Sigmoid colon (tissue), 7 donors: Measurements from ENCODE around the gene CD300LG. TPM values are rescaled to one million over a fixed set of nuclear protein-coding genes. Genes with fewer than 3 reads are reported as not detected.
A peak's percentile ranks its signal among the peaks of the same experiment; 100 is the strongest.

Experiments
- DNase-seq: peaks from one replicate; pipeline ENCODE4 v3.0.0-alpha.2; 2019
- H3K27ac ChIP-seq, 4 donors: fragments of 200-600 bp; sonication (generic); one replicate each; pipeline ENCODE4 v1.5.1; 2016 to 2019; ENCODE audit warnings: mild to moderate bottlenecking in 1 of 4
- H3K27me3 ChIP-seq, 3 donors: fragments of 200-600 bp; sonication (generic); one replicate each; pipeline ENCODE4 v1.5.1; 2019; ENCODE audit warnings: mild to moderate bottlenecking in 1 of 3
- H3K36me3 ChIP-seq, 4 donors: fragments of 200-600 bp; sonication (generic); one replicate each; pipeline ENCODE4 v1.5.1; 2016 to 2019
- H3K4me1 ChIP-seq, 4 donors: fragments of 200-600 bp; sonication (generic); one replicate each; pipeline ENCODE4 v1.5.1; 2017 to 2019
- H3K4me3 ChIP-seq, 4 donors: fragments of 200-600 bp; sonication (generic); one replicate each; pipeline ENCODE4 v1.5.1; 2017 to 2019; ENCODE audit warnings: mild to moderate bottlenecking in 2 of 4, moderate library complexity in 1 of 4
- H3K9me3 ChIP-seq, 4 donors: fragments of 200-600 bp in 3 of 4; sonication (generic) in 3 of 4; one replicate each; pipeline versions ENCODE4 v1.5.1 to v1.6.1; 2013 to 2019
- EP300 ChIP-seq, 4 donors: sonication (generic); formaldehyde crosslinking; IDR thresholded peaks; one replicate each; pipeline ENCODE4 v1.6.1; 2017; ENCODE audit warnings: antibody characterized with exemption in 4 of 4
- POLR2A ChIP-seq, 2 donors: fragments of 450-650 bp; IDR thresholded peaks; one replicate each; pipeline ENCODE4 v1.6.1; 2016; ENCODE audit warnings: antibody characterized with exemption in 2 of 2, mild to moderate bottlenecking in 2 of 2, moderate library complexity in 2 of 2
- POLR2AphosphoS5 ChIP-seq, 4 donors: sonication (generic); formaldehyde crosslinking; IDR thresholded peaks; one replicate each; pipeline ENCODE4 v1.6.1; 2017; ENCODE audit warnings: antibody characterized with exemption in 4 of 4
- WGBS, 2 donors: extraction: QIAGEN DNeasy Blood & Tissue Kit; methylation state at CpG; one replicate each; pipeline ENCODE4 v1.1.7; 2013; 5-methylcytosine and 5-hydroxymethylcytosine counted together
- intact Hi-C: fragments of 100-400 bp; cut with DNase I; formaldehyde crosslinking; loops from one replicate; pipeline ENCODE4 v1.15.1; 2023
- polyA plus RNA-seq, 3 donors: library from polyadenylated mRNA; stranded (reverse); fragments of 200-250 nt; gene quantifications; one replicate each; pipeline ENCODE4 v1.2.3, GENCODE V29; 2013
- total RNA-seq, 4 donors: library from RNA; depleted of rRNA; stranded (reverse); fragments of >200 nt; gene quantifications; one replicate each; pipeline ENCODE4 v1.1.0, GENCODE V29; 2016
- TF ChIP-seq, protein P1 (sequence below), 4 experiments: fragments of 450-650 bp in 3 of 4; fragments of 200-600 bp in 1 of 4; IDR thresholded peaks; one replicate each; pipeline ENCODE4 v1.5.1; 2016 to 2019; ENCODE audit warnings: antibody characterized with exemption in 4 of 4, mild to moderate bottlenecking in 3 of 4, moderate library complexity in 2 of 4
- donor health status: healthy with polysubstance abuse.
- donor health status: Bipolar disorder and iron deficiency.
- donor health status: healthy.

The CD300LG gene
- total and polyA plus RNA-seq, 7 donors = 0.60 to 5.3 (median 1.7) TPM; not detected in 1

DNA sequence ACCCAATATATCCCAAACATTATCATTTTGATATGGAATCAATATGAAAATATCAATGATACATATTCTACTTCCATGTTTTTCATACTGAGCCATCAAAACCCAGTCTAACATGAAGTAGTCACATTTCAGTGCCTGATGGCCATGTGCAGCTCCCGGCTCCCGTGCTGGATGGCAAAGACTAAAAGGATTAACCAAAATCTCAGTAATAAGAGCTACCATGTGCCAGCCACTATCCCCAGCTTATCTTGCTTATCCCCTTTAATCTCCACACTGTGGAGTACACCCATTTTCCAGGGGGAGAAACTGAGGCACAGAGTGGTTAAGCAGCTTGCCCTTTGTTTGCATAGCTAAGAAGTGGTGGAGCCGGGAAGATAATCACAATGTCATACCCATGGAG, 9.2 kb downstream of the CD300LG start:
- peaks cover 0 to 7% (median 0%) of the 10 kb centered on the region in 4 donors for H3K4me1 ChIP-seq
- intact Hi-C loops = no loop called here
- DNase-seq = no peak

DNA sequence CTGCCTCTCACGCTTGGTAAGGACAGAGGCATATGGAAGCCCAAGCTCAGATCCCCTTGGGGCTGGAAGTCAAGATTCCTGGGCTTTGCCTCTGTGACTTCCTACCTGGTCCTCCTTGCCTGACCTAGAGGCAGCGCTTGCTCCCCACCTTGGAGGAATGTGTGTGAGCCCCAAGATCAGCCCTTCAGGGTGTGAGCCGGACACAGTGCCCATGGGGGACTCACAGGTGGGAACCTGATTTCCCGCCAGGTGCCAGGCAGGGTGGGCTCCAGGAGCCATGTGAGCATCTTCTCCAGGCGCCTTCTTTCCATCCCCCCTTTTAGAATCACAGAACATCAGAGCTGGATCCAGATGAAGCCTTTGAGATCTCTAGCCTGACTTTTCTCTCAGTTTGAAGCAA, 10.2 kb downstream of the CD300LG start:
- 92% methylated on average over 5 of the region's 5 CpGs for WGBS, 2 donors
- Histone ChIP-seq H3K4me1 (peaks cover 0 to 12% (median 0%) of the 10 kb centered on the region in 4 donors), H3K9me3 (no peaks in the 10 kb centered on the region), H3K4me3 (no peak overlapping the region), H3K27me3 (peaks cover 0 to 25% (median 0%) of the 10 kb centered on the region in 3 donors), H3K36me3 (no peaks in the 10 kb centered on the region), H3K27ac (no peak overlapping the region)
- TF ChIP-seq POLR2AphosphoS5 (IDR thresholded peaks at IDR 0.05) (no peak), EP300 (IDR thresholded peaks at IDR 0.05) (no peak), POLR2A (IDR thresholded peaks at IDR 0.05) (no peak)
- TF ChIP-seq, protein P1, sequence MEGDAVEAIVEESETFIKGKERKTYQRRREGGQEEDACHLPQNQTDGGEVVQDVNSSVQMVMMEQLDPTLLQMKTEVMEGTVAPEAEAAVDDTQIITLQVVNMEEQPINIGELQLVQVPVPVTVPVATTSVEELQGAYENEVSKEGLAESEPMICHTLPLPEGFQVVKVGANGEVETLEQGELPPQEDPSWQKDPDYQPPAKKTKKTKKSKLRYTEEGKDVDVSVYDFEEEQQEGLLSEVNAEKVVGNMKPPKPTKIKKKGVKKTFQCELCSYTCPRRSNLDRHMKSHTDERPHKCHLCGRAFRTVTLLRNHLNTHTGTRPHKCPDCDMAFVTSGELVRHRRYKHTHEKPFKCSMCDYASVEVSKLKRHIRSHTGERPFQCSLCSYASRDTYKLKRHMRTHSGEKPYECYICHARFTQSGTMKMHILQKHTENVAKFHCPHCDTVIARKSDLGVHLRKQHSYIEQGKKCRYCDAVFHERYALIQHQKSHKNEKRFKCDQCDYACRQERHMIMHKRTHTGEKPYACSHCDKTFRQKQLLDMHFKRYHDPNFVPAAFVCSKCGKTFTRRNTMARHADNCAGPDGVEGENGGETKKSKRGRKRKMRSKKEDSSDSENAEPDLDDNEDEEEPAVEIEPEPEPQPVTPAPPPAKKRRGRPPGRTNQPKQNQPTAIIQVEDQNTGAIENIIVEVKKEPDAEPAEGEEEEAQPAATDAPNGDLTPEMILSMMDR (IDR thresholded peaks at IDR 0.05) = no peak
- intact Hi-C loops = no loop called here
- no peak for DNase-seq

More for the DNA sequence above, 9.2 kb downstream of the CD300LG start:
- Histone ChIP-seq H3K27me3 (peaks cover 0 to 25% (median 0%) of the 10 kb centered on the region in 3 donors), H3K36me3 (no peaks in the 10 kb centered on the region), H3K27ac (no peak overlapping the region), H3K4me3 (no peak overlapping the region), H3K9me3 (no peaks in the 10 kb centered on the region)
- WGBS, 2 donors = 90 to 91% methylated on average over 3 of the region's 3 CpGs
- TF ChIP-seq, protein P1 (IDR thresholded peaks at IDR 0.05) = no peak
- no peak for TF ChIP-seq POLR2AphosphoS5 (IDR thresholded peaks at IDR 0.05)
- TF ChIP-seq POLR2A (IDR thresholded peaks at IDR 0.05) = no peak
- TF ChIP-seq EP300 (IDR thresholded peaks at IDR 0.05) = no peak

DNA sequence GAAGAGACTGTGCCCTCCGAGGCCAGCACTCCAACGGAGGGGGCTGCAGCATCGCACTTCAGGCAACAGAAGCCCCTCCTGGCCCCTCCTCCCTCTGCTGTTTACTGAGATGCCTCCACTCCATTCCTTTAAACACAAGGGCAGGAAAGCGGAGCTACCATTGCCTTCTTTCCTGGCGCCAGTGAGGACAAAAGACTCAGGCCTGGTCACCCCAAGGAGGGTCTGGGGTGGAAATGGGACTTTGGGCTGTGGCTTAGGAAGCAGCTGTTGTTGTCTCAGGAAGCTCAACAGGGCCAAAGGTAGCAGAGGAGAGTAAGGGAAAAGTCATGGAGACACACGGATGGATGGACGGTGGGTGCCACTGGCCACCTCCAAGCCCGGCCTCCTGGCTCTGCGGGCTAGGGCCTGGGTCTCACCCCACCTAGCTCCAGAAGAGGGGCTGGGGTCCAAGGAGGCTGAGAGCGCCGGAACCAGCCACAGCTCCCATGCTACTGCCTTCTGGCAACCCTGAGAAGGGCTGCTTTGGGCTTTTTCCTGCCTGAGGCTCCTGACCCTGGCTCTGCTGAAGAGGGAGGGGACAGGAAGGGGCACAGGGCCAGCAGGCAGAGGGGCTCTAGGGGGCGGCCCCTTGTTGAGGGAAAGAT, 11.1 kb downstream of the CD300LG start:
- Histone ChIP-seq H3K27ac (no peak overlapping the region), H3K4me1 (peaks cover 0 to 12% (median 0%) of the 10 kb centered on the region in 4 donors)

DNA sequence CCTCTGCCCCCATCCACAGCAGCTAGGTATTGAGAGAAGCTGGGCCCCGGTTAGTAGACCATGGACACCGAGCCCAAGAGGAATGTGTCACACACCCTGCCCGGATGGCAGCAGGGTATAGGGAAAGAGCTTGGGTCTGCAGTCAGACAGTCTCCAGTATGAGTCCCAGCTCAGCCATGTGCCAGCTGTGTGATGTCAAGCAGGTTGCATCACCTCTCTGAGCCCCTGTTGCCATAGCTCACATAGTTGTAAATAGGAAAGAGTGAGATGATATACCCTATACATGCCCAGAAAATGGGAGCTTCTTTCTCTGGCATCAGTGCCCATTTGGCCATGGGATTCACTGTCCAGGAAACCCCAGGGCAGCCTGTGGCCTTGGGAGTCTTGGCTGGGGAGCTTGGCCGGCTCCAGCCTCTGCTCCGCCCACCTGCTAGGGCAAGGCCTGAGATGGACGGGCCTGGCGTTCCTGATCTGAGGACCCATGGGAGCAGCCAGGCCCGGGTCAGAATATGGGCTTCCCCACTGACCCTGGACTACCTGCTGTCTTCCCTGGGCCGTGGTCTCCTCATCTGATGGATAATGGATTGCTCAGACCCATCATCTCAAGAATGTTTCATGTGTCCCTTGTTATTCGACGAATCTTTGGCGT, 13.2 kb downstream of the CD300LG start:
- TF ChIP-seq, protein P1 (IDR thresholded peaks at IDR 0.05) = no peak
- TF ChIP-seq POLR2A (IDR thresholded peaks at IDR 0.05) (no peak), POLR2AphosphoS5 (IDR thresholded peaks at IDR 0.05) (no peak), EP300 (IDR thresholded peaks at IDR 0.05) (no peak)
- WGBS, 2 donors = 89 to 90% methylated on average over 12 of the region's 12 CpGs
- peaks cover 0 to 20% (median 0%) of the 10 kb centered on the region in 3 donors for H3K27me3 ChIP-seq
- DNase-seq = peak; percentile 52
- H3K36me3 ChIP-seq = no peaks in the 10 kb centered on the region
- peaks cover 0 to 12% (median 0%) of the 10 kb centered on the region in 4 donors for H3K4me1 ChIP-seq
- H3K4me3 ChIP-seq = no peak overlapping the region
- intact Hi-C loops = no loop called here
- H3K27ac ChIP-seq = peak overlapping the region in 2 of 4 donors; percentile 5 to 6
- H3K9me3 ChIP-seq = no peaks in the 10 kb centered on the region

More for the DNA sequence above, 11.1 kb downstream of the CD300LG start:
- intact Hi-C loops = no loop called here
- Histone ChIP-seq H3K36me3 (no peaks in the 10 kb centered on the region), H3K9me3 (no peaks in the 10 kb centered on the region), H3K4me3 (no peak overlapping the region), H3K27me3 (peaks cover 0 to 20% (median 0%) of the 10 kb centered on the region in 3 donors)
- TF ChIP-seq, protein P1 (IDR thresholded peaks at IDR 0.05) = no peak
- TF ChIP-seq POLR2A (IDR thresholded peaks at IDR 0.05) = no peak
- no peak for TF ChIP-seq EP300 (IDR thresholded peaks at IDR 0.05)
- no peak for TF ChIP-seq POLR2AphosphoS5 (IDR thresholded peaks at IDR 0.05)
- no peak for DNase-seq
- 70 to 75% methylated on average over 12 of the region's 12 CpGs for WGBS, 2 donors
